Measurements from ENCODE around the gene ECE1. TPM values are rescaled to one million over a fixed set of nuclear protein-coding genes. Genes with fewer than 3 reads are reported as not detected.

Gene ECE1
- total RNA-seq, 1 donor, result 32.6 TPM

GRCh38 chr1:21244986-21245687 lies 45.1 kb downstream of the ECE1 start:
- peak; percentile 38 for DNase-seq (ENCODE audit: insufficient read length, low spot score, missing footprints)
- Histone ChIP-seq H3K36me3 (ENCODE audit: insufficient read depth, low read length) (peaks cover 22% of the 10 kb centered on the region), H4K20me1 (ENCODE audit: insufficient read depth, low read length) (no peaks in the 10 kb centered on the region), H3K79me2 (ENCODE audit: insufficient read depth, low read length) (no peaks in the 10 kb centered on the region), H3K27me3 (ENCODE audit: insufficient read depth, low read length) (no peaks in the 10 kb centered on the region), H2AFZ (ENCODE audit: low read length) (no peak overlapping the region), H3K9me3 (ENCODE audit: low read depth, low read length) (no peaks in the 10 kb centered on the region), H3K4me3 (ENCODE audit: insufficient read depth, low read length) (no peak overlapping the region), H3K4me1 (ENCODE audit: insufficient read depth, low read length) (no peaks in the 10 kb centered on the region), H3K4me2 (ENCODE audit: insufficient read depth, low read length) (no peak overlapping the region), H3K27ac (ENCODE audit: low read depth, low read length) (no peak overlapping the region)
- TF ChIP-seq CTCF (IDR thresholded peaks at IDR 0.05; ENCODE audit: extremely low read depth, low read depth, low read length), result peak; percentile 35

GRCh38 chr1:21244154-21244553 lies 46.1 kb downstream of the ECE1 start:
- H3K79me2 ChIP-seq (ENCODE audit: insufficient read depth, low read length), result no peaks in the 10 kb centered on the region
- H3K27me3 ChIP-seq (ENCODE audit: insufficient read depth, low read length), result no peaks in the 10 kb centered on the region
- no peak overlapping the region for H3K27ac ChIP-seq (ENCODE audit: low read depth, low read length)
- H3K9me3 ChIP-seq (ENCODE audit: low read depth, low read length), result no peaks in the 10 kb centered on the region
- H3K36me3 ChIP-seq (ENCODE audit: insufficient read depth, low read length), result peaks cover 22% of the 10 kb centered on the region
- TF ChIP-seq CTCF (IDR thresholded peaks at IDR 0.05; ENCODE audit: extremely low read depth, low read depth, low read length), result no peak
- no peak overlapping the region for H2AFZ ChIP-seq (ENCODE audit: low read length)
- H3K4me2 ChIP-seq (ENCODE audit: insufficient read depth, low read length), result no peak overlapping the region
- H4K20me1 ChIP-seq (ENCODE audit: insufficient read depth, low read length), result no peaks in the 10 kb centered on the region
- no peak overlapping the region for H3K4me3 ChIP-seq (ENCODE audit: insufficient read depth, low read length)
- peaks cover 2% of the 10 kb centered on the region for H3K4me1 ChIP-seq (ENCODE audit: insufficient read depth, low read length)
- no peak for DNase-seq (ENCODE audit: insufficient read length, low spot score, missing footprints)

GRCh38 chr1:21242846-21243245 lies 47.4 kb downstream of the ECE1 start:
- Histone ChIP-seq H3K9me3 (ENCODE audit: low read depth, low read length) (no peaks in the 10 kb centered on the region), H3K36me3 (ENCODE audit: insufficient read depth, low read length) (peaks cover 27% of the 10 kb centered on the region), H2AFZ (ENCODE audit: low read length) (no peak overlapping the region), H3K79me2 (ENCODE audit: insufficient read depth, low read length) (no peaks in the 10 kb centered on the region), H3K4me3 (ENCODE audit: insufficient read depth, low read length) (no peak overlapping the region), H3K4me2 (ENCODE audit: insufficient read depth, low read length) (no peak overlapping the region), H3K27me3 (ENCODE audit: insufficient read depth, low read length) (no peaks in the 10 kb centered on the region), H3K4me1 (ENCODE audit: insufficient read depth, low read length) (peaks cover 5% of the 10 kb centered on the region), H3K27ac (ENCODE audit: low read depth, low read length) (no peak overlapping the region), H4K20me1 (ENCODE audit: insufficient read depth, low read length) (no peaks in the 10 kb centered on the region)
- no peak for DNase-seq (ENCODE audit: insufficient read length, low spot score, missing footprints)
- TF ChIP-seq CTCF (IDR thresholded peaks at IDR 0.05; ENCODE audit: extremely low read depth, low read depth, low read length), result no peak

- Histone ChIP-seq H3K4me2 (ENCODE audit: insufficient read depth, low read length) (no peak overlapping the region), H3K27me3 (ENCODE audit: insufficient read depth, low read length) (no peaks in the 10 kb centered on the region), H2AFZ (ENCODE audit: low read length) (no peak overlapping the region), H4K20me1 (ENCODE audit: insufficient read depth, low read length) (no peaks in the 10 kb centered on the region), H3K27ac (ENCODE audit: low read depth, low read length) (no peak overlapping the region), H3K4me1 (ENCODE audit: insufficient read depth, low read length) (peaks cover 5% of the 10 kb centered on the region), H3K4me3 (ENCODE audit: insufficient read depth, low read length) (no peak overlapping the region), H3K36me3 (ENCODE audit: insufficient read depth, low read length) (peaks cover 27% of the 10 kb centered on the region), H3K9me3 (ENCODE audit: low read depth, low read length) (no peaks in the 10 kb centered on the region), H3K79me2 (ENCODE audit: insufficient read depth, low read length) (no peaks in the 10 kb centered on the region)
- TF ChIP-seq CTCF (IDR thresholded peaks at IDR 0.05; ENCODE audit: extremely low read depth, low read depth, low read length), result no peak
- no peak for DNase-seq (ENCODE audit: insufficient read length, low spot score, missing footprints)
Measured at GRCh38 chr1:21241771-21242581, 48.3 kb downstream of the ECE1 start.
